Activated CD8-positive, alpha-beta T cell treated with anti-CD3 and anti-CD28 coated beads for 36 hours (primary cell): Measurements from ENCODE around the gene POU2F2. TPM values are rescaled to one million over a fixed set of nuclear protein-coding genes. Genes with fewer than 3 reads are reported as not detected.

Experiments
- ATAC-seq: fragments of 200-7000 bp; cut with Tn5 transposase; one replicate; pipeline ENCODE4 v1.10.0; 2021; ENCODE audit warnings: mild to moderate bottlenecking, moderate library complexity
- CTCF ChIA-PET: fragments of 350-600 bp; sonication (Branson Sonifier 250); formaldehyde crosslinking; loops from one replicate; lab custom pipeline; 2021; ENCODE audit warnings: antibody characterized with exemption; lab: Charles Lee
- POLR2A ChIA-PET: fragments of 350-600 bp; sonication (Branson Sonifier 250); formaldehyde crosslinking; loops from one replicate; lab custom pipeline; 2021; ENCODE audit warnings: antibody characterized with exemption; lab: Charles Lee
- DNase-seq: peaks from one replicate; pipeline ENCODE4 v3.0.0-alpha.2; 2020
- H3K27ac Mint-ChIP-seq: one replicate; pipeline ENCODE4 v1.8.0; 2021; ENCODE audit warnings: mild to moderate bottlenecking, mixed read lengths
- H3K27me3 Mint-ChIP-seq: one replicate; pipeline ENCODE4 v1.8.0; 2021; ENCODE audit warnings: mixed read lengths
- H3K36me3 Mint-ChIP-seq: one replicate; pipeline ENCODE4 v1.8.0; 2021; ENCODE audit warnings: low read depth, mixed read lengths
- H3K4me1 Mint-ChIP-seq: one replicate; pipeline ENCODE4 v1.8.0; 2021; ENCODE audit warnings: low read depth, mixed read lengths
- H3K4me3 Mint-ChIP-seq: one replicate; pipeline ENCODE4 v1.8.0; 2021; ENCODE audit warnings: mild to moderate bottlenecking, moderate library complexity, mixed read lengths
- H3K9me3 Mint-ChIP-seq: one replicate; pipeline ENCODE4 v1.8.0; 2021; ENCODE audit warnings: mixed read lengths
- CTCF ChIP-seq: fragments of 200-600 bp; IDR thresholded peaks from one replicate; pipeline ENCODE4 v1.8.0; 2022; ENCODE audit warnings: antibody characterized with exemption, mild to moderate bottlenecking
- intact Hi-C: fragments of 100-400 bp; cut with micrococcal nuclease; formaldehyde crosslinking; loops from one replicate; pipeline ENCODE4 v1.10.0; 2022
- total RNA-seq, 2 experiments: library from RNA; stranded (reverse); gene quantifications; one replicate each; pipeline ENCODE4 v1.2.3, GENCODE V29; 2021

Gene POU2F2
- total RNA-seq, 2 experiments from 2014 or later: 37.7 to 40.7 TPM

GRCh38 chr19:42123765-42124164, 8.5 kb downstream of the POU2F2 start:
- peaks cover 32% of the 10 kb centered on the region for H3K36me3 Mint-ChIP-seq
- TF ChIP-seq CTCF: no peak
- DNase-seq (no peak), ATAC-seq (no peak)
- H3K27ac Mint-ChIP-seq: peak overlapping the region; percentile 96
- ChIA-PET POLR2A (interaction anchor here (0.7 to 3.2 kb wide), 6 partner anchors 8 to 297 kb away, joined by 3 to 22 read pairs (median 3); partner anchors contain the start of genes PAFAH1B3, POU2F2, PRR19 and ZNF574), CTCF (interaction anchor here (0.6 to 9.9 kb wide), 16 partner anchors 9 to 173 kb away, joined by 3 to 112 read pairs (median 4); partner anchors contain the start of gene POU2F2)
- intact Hi-C loops: no loop called here
- H3K9me3 Mint-ChIP-seq: peaks cover 2% of the 10 kb centered on the region
- no peaks in the 10 kb centered on the region for H3K27me3 Mint-ChIP-seq
- H3K4me3 Mint-ChIP-seq: peak overlapping the region; percentile 78
- H3K4me1 Mint-ChIP-seq: peaks cover 72% of the 10 kb centered on the region

GRCh38 chr19:42122691-42123607, 9.3 kb downstream of the POU2F2 start:
- Mint-ChIP-seq H3K27ac (peak overlapping the region; percentile 96), H3K4me1 (peaks cover 70% of the 10 kb centered on the region), H3K4me3 (peak overlapping the region; percentile 78), H3K36me3 (peaks cover 34% of the 10 kb centered on the region), H3K27me3 (no peaks in the 10 kb centered on the region), H3K9me3 (peaks cover 2% of the 10 kb centered on the region)
- TF ChIP-seq CTCF: no peak
- ChIA-PET POLR2A (interaction anchor here (0.6 to 3.2 kb wide), 7 partner anchors 9 to 298 kb away, joined by 3 to 22 read pairs (median 3); partner anchors contain the start of genes POU2F2 and ZNF574), CTCF (interaction anchor here (0.9 to 9.9 kb wide), 16 partner anchors 9 to 173 kb away, joined by 3 to 112 read pairs (median 4); partner anchors contain the start of gene POU2F2)
- DNase-seq (peak; percentile 92), ATAC-seq (peak; percentile 76)
- intact Hi-C loops: no loop called here

GRCh38 chr19:42121656-42122069, 10.6 kb downstream of the POU2F2 start:
- Mint-ChIP-seq H3K4me3 (peak overlapping the region; percentile 78), H3K9me3 (peaks cover 2% of the 10 kb centered on the region), H3K27me3 (no peaks in the 10 kb centered on the region), H3K27ac (peak overlapping the region; percentile 96), H3K36me3 (peaks cover 40% of the 10 kb centered on the region), H3K4me1 (peaks cover 68% of the 10 kb centered on the region)
- ATAC-seq (peak; percentile 69), DNase-seq (peak; percentile 93)
- intact Hi-C loops: no loop called here
- ChIA-PET POLR2A (interaction anchor here (0.6 to 3.2 kb wide), 2 partner anchors 10 to 95 kb away, joined by 3 to 22 read pairs; partner anchors contain the start of gene POU2F2), CTCF (interaction anchor here (0.7 to 9.9 kb wide), 5 partner anchors 11 to 175 kb away, joined by 3 to 112 read pairs (median 8); partner anchors contain the start of gene POU2F2)
- TF ChIP-seq CTCF: no peak

- peak overlapping the region; percentile 78 for H3K4me3 Mint-ChIP-seq
- ChIA-PET CTCF (interaction anchor here (1.4 to 9.9 kb wide), 3 partner anchors 11 to 64 kb away, joined by 3 to 112 read pairs (median 47); partner anchors contain the start of gene POU2F2), POLR2A (interaction anchor here (1.1 to 3.2 kb wide), 2 partner anchors 11 to 120 kb away, joined by 3 to 22 read pairs; partner anchors contain the start of gene POU2F2)
- peaks cover 2% of the 10 kb centered on the region for H3K9me3 Mint-ChIP-seq
- DNase-seq (peak; percentile 54), ATAC-seq (peak; percentile 3)
- intact Hi-C loops: no loop called here
- H3K27ac Mint-ChIP-seq: peak overlapping the region; percentile 96
- H3K36me3 Mint-ChIP-seq: peaks cover 45% of the 10 kb centered on the region
- no peaks in the 10 kb centered on the region for H3K27me3 Mint-ChIP-seq
- H3K4me1 Mint-ChIP-seq: peaks cover 63% of the 10 kb centered on the region
- TF ChIP-seq CTCF: no peak
Measured at GRCh38 chr19:42121036-42121621, 11.1 kb downstream of the POU2F2 start.
